A673 (cell line): Measurements from ENCODE around the gene ABCF1. TPM values are rescaled to one million over a fixed set of nuclear protein-coding genes. Genes with fewer than 3 reads are reported as not detected.

Experiments
- BruUV-seq: library from RNA; stranded (reverse); fragments of 400-500 nt; replicated peaks from 2 replicates; lab custom pipeline; 2021; lab: Mats Ljungman, UMichigan
- CTCF ChIA-PET: fragments of 300-600 bp; sonication (Branson Sonifier 250); formaldehyde crosslinking; loops from one replicate; lab custom pipeline; 2022; ENCODE audit warnings: antibody characterized with exemption; lab: Charles Lee
- POLR2A ChIA-PET: fragments of 300-600 bp; sonication (Branson Sonifier 250); formaldehyde crosslinking; loops from one replicate; lab custom pipeline; 2022; ENCODE audit warnings: antibody characterized with exemption; ENCODE audit not compliant: low non-redundant PET; lab: Charles Lee
- DNase-seq: peaks from one replicate; pipeline ENCODE4 v3.0.0-alpha.2; 2015; ENCODE audit warnings: low spot score
- H3K27ac ChIP-seq: fragments of 200-600 bp; sonication (generic); 2 replicates; pipeline ENCODE4 v1.5.1; 2016; ENCODE audit warnings: mixed run types, low read depth, mild to moderate bottlenecking, mixed read lengths, antibody characterized with exemption, low read length; ENCODE audit not compliant: poor library complexity, severe bottlenecking
- H3K27me3 ChIP-seq: fragments of 200-600 bp; sonication (generic); replicated peaks from 2 replicates; pipeline ENCODE4 v1.6.1; 2017; ENCODE audit warnings: mixed run types, low read depth, mild to moderate bottlenecking, mixed read lengths, antibody characterized with exemption, low read length; ENCODE audit not compliant: insufficient read depth, poor library complexity
- H3K36me3 ChIP-seq: fragments of 200-600 bp; sonication (generic); 2 replicates; pipeline ENCODE4 v1.6.1; 2016; ENCODE audit warnings: mixed run types, mild to moderate bottlenecking, mixed read lengths, antibody characterized with exemption, low read length; ENCODE audit not compliant: insufficient read depth, poor library complexity, severe bottlenecking
- H3K4me1 ChIP-seq: fragments of 200-600 bp; sonication (generic); 2 replicates; pipeline ENCODE4 v1.6.1; 2017; ENCODE audit warnings: mixed run types, mild to moderate bottlenecking, mixed read lengths, antibody characterized with exemption, low read length; ENCODE audit not compliant: insufficient read depth, poor library complexity, severe bottlenecking
- H3K4me3 ChIP-seq: fragments of 200-600 bp; sonication (generic); 2 replicates; pipeline ENCODE4 v1.5.1; 2016; ENCODE audit warnings: low read depth, mixed run types, mild to moderate bottlenecking, mixed read lengths, low read length; ENCODE audit not compliant: poor library complexity, severe bottlenecking
- H3K9me3 ChIP-seq: fragments of 200-600 bp; sonication (generic); 2 replicates; pipeline ENCODE4 v1.6.1; 2016; ENCODE audit warnings: mixed run types, low read depth, mild to moderate bottlenecking, mixed read lengths, antibody characterized with exemption, low read length; ENCODE audit not compliant: poor library complexity, severe bottlenecking
- CTCF ChIP-seq: fragments of 300-800, 200-600 bp; sonication (generic); conservative IDR thresholded peaks from 2 replicates; pipeline ENCODE4 v1.5.1; 2017; ENCODE audit warnings: low read depth, mild to moderate bottlenecking, antibody characterized with exemption, low read length, moderate library complexity, mixed read lengths
- EZH2 ChIP-seq: fragments of 200-600 bp; sonication (generic); IDR thresholded peaks from 2 replicates; pipeline ENCODE4 v1.6.1; 2017; ENCODE audit warnings: borderline replicate concordance, low read depth, mild to moderate bottlenecking, mixed read lengths, antibody characterized with exemption, low read length; ENCODE audit not compliant: poor library complexity, severe bottlenecking
- intact Hi-C: fragments of 100-400 bp; cut with micrococcal nuclease; formaldehyde crosslinking; loops from one replicate; pipeline ENCODE4 v1.10.0; 2022; ENCODE audit not compliant: unreplicated experiment
- total RNA-seq: library from RNA; stranded (reverse); gene quantifications from 2 replicates; pipeline ENCODE4 v1.2.3, GENCODE V29; 2021

Gene ABCF1
- total RNA-seq, 1 experiment from 2014 or later, result 119 TPM

- DNase-seq, result peak; percentile 73
- no TSS peak for BruUV-seq
- H3K27ac ChIP-seq, result peak overlapping the region; percentile 88
- H3K36me3 ChIP-seq, result peaks cover 51% of the 10 kb centered on the region
- H3K4me1 ChIP-seq, result peaks cover 16% of the 10 kb centered on the region
- H3K9me3 ChIP-seq, result no peaks in the 10 kb centered on the region
- no peaks in the 10 kb centered on the region for H3K27me3 ChIP-seq
- intact Hi-C loops, result loop anchor here (10.0 kb wide), 1 partner anchor 329 kb away; the partner anchor contains the start of gene DDR1
- CTCF ChIA-PET, result interaction anchor here (1.2 kb wide), 2 partner anchors 11 to 74 kb away, joined by 4 to 10 read pairs; no protein-coding TSS in a partner anchor
- H3K4me3 ChIP-seq, result peak overlapping the region; percentile 61
- TF ChIP-seq EZH2 (no peak), CTCF (no peak)
- POLR2A ChIA-PET, result no interaction called here
Measured at GRCh38 chr6:30555816-30556065, 15.5 kb upstream of the ABCF1 start.

- peaks cover 46% of the 10 kb centered on the region for H3K36me3 ChIP-seq
- no peaks in the 10 kb centered on the region for H3K9me3 ChIP-seq
- TF ChIP-seq EZH2 (no peak), CTCF (no peak)
- H3K27ac ChIP-seq, result peak within 1 kb of the TSS; percentile 88
- ChIA-PET POLR2A (no interaction called here), CTCF (interaction anchor here (1.2 kb wide), 1 partner anchor 11 kb away, joined by 10 read pairs; no protein-coding TSS in a partner anchor)
- peak within 1 kb of the TSS; percentile 61 for H3K4me3 ChIP-seq
- intact Hi-C loops, result loop anchor here (10.0 kb wide), 1 partner anchor 329 kb away; the partner anchor contains the start of gene DDR1
- no peaks in the 10 kb centered on the region for H3K27me3 ChIP-seq
- H3K4me1 ChIP-seq, result peaks cover 16% of the 10 kb centered on the region
- TSS peak; percentile 28 for BruUV-seq
- DNase-seq, result peak; percentile 93
Measured at GRCh38 chr6:30556066-30556905, 15.0 kb upstream of the ABCF1 start, which contains the start of gene GNL1. Gene GNL1, minus strand, starts transcription at chr6:30556489. Its CDS starts 286 bp downstream, at chr6:30556203.

- DNase-seq, result peak; percentile 95
- POLR2A ChIA-PET, result interaction anchor here (0.6 kb wide), 1 partner anchor 41 kb away, joined by 11 read pairs; no protein-coding TSS in a partner anchor
- peaks cover 44% of the 10 kb centered on the region for H3K36me3 ChIP-seq
- peaks cover 16% of the 10 kb centered on the region for H3K4me1 ChIP-seq
- no TSS peak for BruUV-seq
- intact Hi-C loops, result loop anchor here (1.0 to 10.0 kb wide), 2 partner anchors 14 to 328 kb away; partner anchors contain the start of genes ABCF1 and DDR1
- H3K27ac ChIP-seq, result peak within 1 kb of the TSS; percentile 88
- TF ChIP-seq CTCF (no peak), EZH2 (no peak)
- H3K9me3 ChIP-seq, result no peaks in the 10 kb centered on the region
- no peaks in the 10 kb centered on the region for H3K27me3 ChIP-seq
- CTCF ChIA-PET, result no interaction called here
- H3K4me3 ChIP-seq, result peak within 1 kb of the TSS; percentile 61
Measured at GRCh38 chr6:30556906-30557682, 14.1 kb upstream of the ABCF1 start, which contains the start of gene PRR3. Gene PRR3, plus strand, starts transcription at chr6:30557295. Its CDS starts 50 bp downstream, at chr6:30557345.
